Measurements from ENCODE around the gene CEP164.
A peak's percentile ranks its signal among the peaks of the same experiment; 100 is the strongest.
"Not testable (repeated sequence)": the region's sequence is repeated elsewhere in the genome, so short reads cannot be mapped to it uniquely, and the experiment has no call there.

Gene CEP164

GRCh38 chr11:117437041-117437790, 109.6 kb downstream of the CEP164 start:
- DNase-seq (ENCODE audit: low read depth in 1 of 2, low spot score in 1 of 2) = no peak

GRCh38 chr11:117437791-117438130, 110.1 kb downstream of the CEP164 start:
- no peak for DNase-seq (ENCODE audit: low read depth in 1 of 2, low spot score in 1 of 2)

- DNase-seq (ENCODE audit: low read depth in 1 of 2, low spot score in 1 of 2) = peak in 1 of 2 donors; percentile 11
Measured at GRCh38 chr11:117438371-117439000, 110.8 kb downstream of the CEP164 start.

GRCh38 chr11:117439256-117439655, 111.6 kb downstream of the CEP164 start:
- no peak for DNase-seq (ENCODE audit: low read depth in 1 of 2, low spot score in 1 of 2)

GRCh38 chr11:117440258-117440657, 112.6 kb downstream of the CEP164 start:
- no peak for DNase-seq (ENCODE audit: low read depth in 1 of 2, low spot score in 1 of 2)

GRCh38 chr11:117441146-117441975, 113.7 kb downstream of the CEP164 start:
- no peak for DNase-seq (ENCODE audit: low read depth in 1 of 2, low spot score in 1 of 2)

GRCh38 chr11:117442049-117442868, 114.6 kb downstream of the CEP164 start:
- no peak for DNase-seq (ENCODE audit: low read depth in 1 of 2, low spot score in 1 of 2)

- DNase-seq (ENCODE audit: low read depth in 1 of 2, low spot score in 1 of 2) = no peak
Measured at GRCh38 chr11:117442869-117443239, 115.2 kb downstream of the CEP164 start.

- no peak for DNase-seq (ENCODE audit: low read depth in 1 of 2, low spot score in 1 of 2)
Measured at GRCh38 chr11:117443266-117444186, 115.9 kb downstream of the CEP164 start.

- no peak for DNase-seq (ENCODE audit: low read depth in 1 of 2, low spot score in 1 of 2)
Measured at GRCh38 chr11:117444256-117444655, 116.6 kb downstream of the CEP164 start.

GRCh38 chr11:117444711-117445658, 117.3 kb downstream of the CEP164 start:
- no peak for DNase-seq (ENCODE audit: low read depth in 1 of 2, low spot score in 1 of 2)

GRCh38 chr11:117449111-117449693, 121.5 kb downstream of the CEP164 start:
- no peak for DNase-seq (ENCODE audit: low read depth in 1 of 2, low spot score in 1 of 2)

GRCh38 chr11:117453886-117454563, 126.4 kb downstream of the CEP164 start:
- no peak for DNase-seq (ENCODE audit: low read depth in 1 of 2, low spot score in 1 of 2)

- no peak for DNase-seq (ENCODE audit: low read depth in 1 of 2, low spot score in 1 of 2)
Measured at GRCh38 chr11:117454564-117454917, 126.9 kb downstream of the CEP164 start.

- DNase-seq (ENCODE audit: low read depth in 1 of 2, low spot score in 1 of 2) = no peak
Measured at GRCh38 chr11:117456027-117456720, 128.5 kb downstream of the CEP164 start.

GRCh38 chr11:117456721-117457029, 129.0 kb downstream of the CEP164 start:
- not testable (repeated sequence) for DNase-seq (ENCODE audit: low read depth in 1 of 2, low spot score in 1 of 2)

- DNase-seq (ENCODE audit: low read depth in 1 of 2, low spot score in 1 of 2) = no peak
Measured at GRCh38 chr11:117457031-117457785, 129.6 kb downstream of the CEP164 start.

All from activated CD4-positive, alpha-beta T cell treated with anti-CD3 and anti-CD28 coated beads, Interleukin-2, amount 50 U/mL, for 24 hours (primary cell).